Measurements from ENCODE around the gene MAIP1.

GRCh38 chr2:199933466-199933865, 21.9 kb upstream of the MAIP1 start:
- TF ChIP-seq CTCF (conservative IDR thresholded peaks at IDR 0.05 in 1 of 2, IDR thresholded peaks at IDR 0.05 in 1 of 2; ENCODE audit: low read depth in 1 of 2, low read length in 2 of 2) (no peak), EZH2 (IDR thresholded peaks at IDR 0.05; ENCODE audit: low read length, missing control alignments) (no peak)

Measured in fibroblast of lung (primary cell).